Left forelimb (tissue), 1 donor: ENCODE results near the gene B3GALT6.

Source experiments
- DNase-seq: peaks from one replicate; pipeline ENCODE4 v3.0.0-alpha.2; 2018; ENCODE audit warnings: low spot score

B3GALT6 gene

GRCh38 chr1:1232796-1233566, 944 bp downstream of the B3GALT6 start:
- DNase-seq = no peak

- no peak for DNase-seq
These were observed 1.5 kb downstream of the B3GALT6 start for GRCh38 chr1:1233567-1233892.

GRCh38 chr1:1234180-1234808, 2.3 kb downstream of the B3GALT6 start:
- DNase-seq = no peak

- no peak for DNase-seq
These were observed 3.1 kb downstream of the B3GALT6 start for GRCh38 chr1:1235016-1235744.

GRCh38 chr1:1236176-1236763, 4.2 kb downstream of the B3GALT6 start:
- DNase-seq = no peak

- no peak for DNase-seq
These were observed 5.2 kb downstream of the B3GALT6 start for GRCh38 chr1:1236945-1237873.

- DNase-seq = no peak
These were observed 6.1 kb downstream of the B3GALT6 start for GRCh38 chr1:1237874-1238701.

GRCh38 chr1:1238702-1239178, 6.7 kb downstream of the B3GALT6 start:
- DNase-seq = no peak

- no peak for DNase-seq
These were observed 7.2 kb downstream of the B3GALT6 start for GRCh38 chr1:1239227-1239613.

GRCh38 chr1:1239614-1240347, 7.7 kb downstream of the B3GALT6 start:
- DNase-seq = no peak

GRCh38 chr1:1240348-1240732, 8.3 kb downstream of the B3GALT6 start:
- DNase-seq = no peak

GRCh38 chr1:1240822-1241587, 9.0 kb downstream of the B3GALT6 start:
- DNase-seq = no peak

GRCh38 chr1:1241588-1242219, 9.7 kb downstream of the B3GALT6 start:
- DNase-seq = no peak

GRCh38 chr1:1242461-1243265, 10.6 kb downstream of the B3GALT6 start:
- DNase-seq = no peak

- DNase-seq = no peak
These were observed 11.2 kb downstream of the B3GALT6 start for GRCh38 chr1:1243266-1243660.

- DNase-seq = no peak
These were observed 11.8 kb downstream of the B3GALT6 start for GRCh38 chr1:1243807-1244191.

- DNase-seq = no peak
These were observed 12.3 kb downstream of the B3GALT6 start for GRCh38 chr1:1244192-1244811.
